WTC11 (cell line): ENCODE measurements around the gene IGLL5.

ENCODE experiments used
- FOXP1 ChIP-seq: sonication (generic); formaldehyde crosslinking; IDR thresholded peaks from 2 replicates; pipeline ENCODE4 v1.8.0; 2022; ENCODE audit warnings: missing genetic modification reagents, mild to moderate bottlenecking, moderate library complexity, borderline replicate concordance
- IRF2 ChIP-seq: sonication (generic); formaldehyde crosslinking; IDR thresholded peaks from 2 replicates; pipeline ENCODE4 v1.8.0; 2022; ENCODE audit warnings: low read depth, missing genetic modification reagents, borderline replicate concordance
- RORB ChIP-seq: fragments of 250-450 bp; sonication (Bioruptor Pico); IDR thresholded peaks from 2 replicates; pipeline ENCODE4 v1.9.0; 2021; ENCODE audit warnings: mild to moderate bottlenecking
- TF ChIP-seq, protein P1 (sequence below): sonication (generic); formaldehyde crosslinking; IDR thresholded peaks from 2 replicates; pipeline ENCODE4 v1.8.1; 2023; ENCODE audit warnings: mild to moderate bottlenecking, moderate library complexity, missing genetic modification reagents
- TF ChIP-seq, protein P2 (sequence below): fragments of 200-600 bp; IDR thresholded peaks from 2 replicates; pipeline ENCODE4 v1.8.0; 2022; ENCODE audit warnings: antibody characterized with exemption
- TF ChIP-seq, protein P3 (sequence below): sonication (generic); formaldehyde crosslinking; IDR thresholded peaks from 2 replicates; pipeline ENCODE4 v1.8.0; 2022; ENCODE audit warnings: mild to moderate bottlenecking, missing genetic modification reagents

DNA sequence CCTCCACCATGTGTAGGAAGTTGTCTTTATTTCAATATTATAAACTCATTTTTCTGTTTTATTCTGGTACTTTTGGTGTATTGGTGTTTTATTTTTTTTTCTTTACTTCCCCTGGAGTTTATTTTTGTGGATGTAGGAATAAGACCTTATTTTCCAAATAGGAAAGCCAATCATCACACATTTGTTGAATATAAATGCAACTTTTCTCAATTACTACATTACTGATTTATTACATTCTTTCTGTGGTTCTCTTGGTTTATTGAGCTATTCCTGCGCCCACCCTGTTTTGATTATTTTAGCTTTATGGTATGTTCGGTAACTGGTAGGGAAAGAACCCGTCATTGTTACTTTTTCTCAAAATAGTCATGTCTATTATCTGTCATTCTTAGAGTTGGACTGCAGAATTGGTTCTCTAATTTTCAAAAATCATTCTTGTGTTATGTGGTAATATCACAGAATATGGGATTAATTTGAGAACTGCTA lies 3.6 kb downstream of the IGLL5 start:
- TF ChIP-seq, protein P1, sequence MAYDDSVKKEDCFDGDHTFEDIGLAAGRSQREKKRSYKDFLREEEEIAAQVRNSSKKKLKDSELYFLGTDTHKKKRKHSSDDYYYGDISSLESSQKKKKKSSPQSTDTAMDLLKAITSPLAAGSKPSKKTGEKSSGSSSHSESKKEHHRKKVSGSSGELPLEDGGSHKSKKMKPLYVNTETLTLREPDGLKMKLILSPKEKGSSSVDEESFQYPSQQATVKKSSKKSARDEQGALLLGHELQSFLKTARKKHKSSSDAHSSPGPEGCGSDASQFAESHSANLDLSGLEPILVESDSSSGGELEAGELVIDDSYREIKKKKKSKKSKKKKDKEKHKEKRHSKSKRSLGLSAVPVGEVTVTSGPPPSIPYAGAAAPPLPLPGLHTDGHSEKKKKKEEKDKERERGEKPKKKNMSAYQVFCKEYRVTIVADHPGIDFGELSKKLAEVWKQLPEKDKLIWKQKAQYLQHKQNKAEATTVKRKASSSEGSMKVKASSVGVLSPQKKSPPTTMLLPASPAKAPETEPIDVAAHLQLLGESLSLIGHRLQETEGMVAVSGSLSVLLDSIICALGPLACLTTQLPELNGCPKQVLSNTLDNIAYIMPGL (CRISPR knock-in tag), result no peak
- TF ChIP-seq FOXP1 (CRISPR knock-in tag), result no peak
- no peak for TF ChIP-seq RORB (CRISPR knock-in tag)
- TF ChIP-seq, protein P2, sequence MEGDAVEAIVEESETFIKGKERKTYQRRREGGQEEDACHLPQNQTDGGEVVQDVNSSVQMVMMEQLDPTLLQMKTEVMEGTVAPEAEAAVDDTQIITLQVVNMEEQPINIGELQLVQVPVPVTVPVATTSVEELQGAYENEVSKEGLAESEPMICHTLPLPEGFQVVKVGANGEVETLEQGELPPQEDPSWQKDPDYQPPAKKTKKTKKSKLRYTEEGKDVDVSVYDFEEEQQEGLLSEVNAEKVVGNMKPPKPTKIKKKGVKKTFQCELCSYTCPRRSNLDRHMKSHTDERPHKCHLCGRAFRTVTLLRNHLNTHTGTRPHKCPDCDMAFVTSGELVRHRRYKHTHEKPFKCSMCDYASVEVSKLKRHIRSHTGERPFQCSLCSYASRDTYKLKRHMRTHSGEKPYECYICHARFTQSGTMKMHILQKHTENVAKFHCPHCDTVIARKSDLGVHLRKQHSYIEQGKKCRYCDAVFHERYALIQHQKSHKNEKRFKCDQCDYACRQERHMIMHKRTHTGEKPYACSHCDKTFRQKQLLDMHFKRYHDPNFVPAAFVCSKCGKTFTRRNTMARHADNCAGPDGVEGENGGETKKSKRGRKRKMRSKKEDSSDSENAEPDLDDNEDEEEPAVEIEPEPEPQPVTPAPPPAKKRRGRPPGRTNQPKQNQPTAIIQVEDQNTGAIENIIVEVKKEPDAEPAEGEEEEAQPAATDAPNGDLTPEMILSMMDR, result no peak
- TF ChIP-seq IRF2, result no peak
- TF ChIP-seq, protein P3, sequence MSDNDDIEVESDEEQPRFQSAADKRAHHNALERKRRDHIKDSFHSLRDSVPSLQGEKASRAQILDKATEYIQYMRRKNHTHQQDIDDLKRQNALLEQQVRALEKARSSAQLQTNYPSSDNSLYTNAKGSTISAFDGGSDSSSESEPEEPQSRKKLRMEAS, result no peak
